Kidney epithelial cell (primary cell): Measurements from ENCODE around the gene ZNF697. TPM values are rescaled to one million over a fixed set of nuclear protein-coding genes. Genes with fewer than 3 reads are reported as not detected.
"Not testable (repeated sequence)": the region's sequence is repeated elsewhere in the genome, so short reads cannot be mapped to it uniquely, and the experiment has no call there.

ENCODE experiments used
- DNase-seq: peaks from one replicate; pipeline ENCODE4 v3.0.0-alpha.2; 2010; ENCODE audit warnings: low read depth
- H3K27me3 ChIP-seq: 2 replicates; pipeline ENCODE4 v1.6.0; 2011; ENCODE audit warnings: low read length; ENCODE audit not compliant: control insufficient read depth, insufficient read depth
- H3K36me3 ChIP-seq: 2 replicates; pipeline ENCODE4 v1.5.1; 2011; ENCODE audit warnings: low read length; ENCODE audit not compliant: control insufficient read depth, insufficient read depth
- H3K4me3 ChIP-seq: 2 replicates; pipeline ENCODE4 v1.5.1; 2011; ENCODE audit warnings: low read depth, mild to moderate bottlenecking, control low read depth, low read length
- CTCF ChIP-seq: IDR thresholded peaks from 2 replicates; pipeline ENCODE4 v1.5.1; 2011; ENCODE audit warnings: mild to moderate bottlenecking, moderate library complexity, low read length, control low read depth, inconsistent platforms; ENCODE audit not compliant: insufficient read depth, poor library complexity, severe bottlenecking
- total RNA-seq: library from RNA; depleted of rRNA; stranded (reverse); fragments of >200 nt; gene quantifications from 2 replicates; pipeline ENCODE4 v1.2.3, GENCODE V29; 2015

The ZNF697 gene
- total RNA-seq, 1 donor from 2014 or later, result 22.4 TPM

- H3K36me3 ChIP-seq, result no peaks in the 10 kb centered on the region
- TF ChIP-seq CTCF, result no peak
- no peaks in the 10 kb centered on the region for H3K27me3 ChIP-seq
- H3K4me3 ChIP-seq, result no peak overlapping the region
- no peak for DNase-seq
Observed at GRCh38 chr1:119595168-119595567, 52.9 kb downstream of the ZNF697 start.

DNA sequence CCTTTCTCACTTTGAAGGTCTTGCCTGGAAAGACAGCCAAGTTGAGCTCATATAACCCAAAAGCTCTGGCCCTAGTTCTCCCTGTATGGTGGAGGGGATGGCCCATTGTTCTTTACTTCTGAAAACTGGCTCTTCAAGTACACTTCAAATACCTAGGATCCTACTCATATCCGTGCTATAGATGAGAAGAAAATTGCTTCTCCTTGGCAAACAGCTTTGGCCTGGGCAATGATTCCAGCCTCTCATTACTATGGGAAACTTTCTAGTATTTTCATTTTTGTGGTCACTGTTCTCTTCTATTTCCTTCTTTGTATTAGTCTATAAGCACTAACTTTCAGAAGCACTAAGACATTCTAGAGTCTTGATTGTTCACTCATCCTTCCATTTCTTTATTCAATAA is 53.7 kb downstream of the ZNF697 start:
- no peaks in the 10 kb centered on the region for H3K27me3 ChIP-seq
- no peak for DNase-seq
- no peaks in the 10 kb centered on the region for H3K36me3 ChIP-seq
- TF ChIP-seq CTCF, result no peak
- no peak overlapping the region for H3K4me3 ChIP-seq

GRCh38 chr1:119593805-119594204 is 54.3 kb downstream of the ZNF697 start:
- DNase-seq, result no peak
- Histone ChIP-seq H3K36me3 (no peaks in the 10 kb centered on the region), H3K4me3 (no peak overlapping the region), H3K27me3 (no peaks in the 10 kb centered on the region)
- no peak for TF ChIP-seq CTCF

DNA sequence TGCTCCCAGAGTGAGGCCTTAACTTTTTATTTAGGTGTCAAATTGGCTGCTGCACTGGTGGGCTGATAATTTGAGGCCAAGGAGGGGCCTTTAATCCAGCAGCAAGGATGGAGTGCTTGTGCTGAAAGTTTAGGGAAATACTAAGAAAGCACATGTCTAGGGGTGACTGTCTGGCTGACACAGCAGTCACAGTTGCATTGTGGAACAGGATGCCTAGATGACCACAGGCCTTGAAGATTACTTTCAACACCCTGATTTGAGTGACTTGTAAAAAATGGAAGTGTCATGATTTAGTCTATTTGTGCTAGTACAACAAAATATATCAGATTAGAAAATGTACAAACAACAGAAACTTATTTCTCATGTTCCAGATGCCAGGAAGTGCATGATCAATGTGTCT is 57.7 kb downstream of the ZNF697 start:
- H3K4me3 ChIP-seq, result no peak overlapping the region
- H3K27me3 ChIP-seq, result no peaks in the 10 kb centered on the region
- no peaks in the 10 kb centered on the region for H3K36me3 ChIP-seq
- TF ChIP-seq CTCF, result no peak
- DNase-seq, result no peak

GRCh38 chr1:119588621-119589020 is 59.4 kb downstream of the ZNF697 start:
- Histone ChIP-seq H3K4me3 (no peak overlapping the region), H3K36me3 (no peaks in the 10 kb centered on the region), H3K27me3 (no peaks in the 10 kb centered on the region)
- TF ChIP-seq CTCF, result no peak
- DNase-seq, result no peak

DNA sequence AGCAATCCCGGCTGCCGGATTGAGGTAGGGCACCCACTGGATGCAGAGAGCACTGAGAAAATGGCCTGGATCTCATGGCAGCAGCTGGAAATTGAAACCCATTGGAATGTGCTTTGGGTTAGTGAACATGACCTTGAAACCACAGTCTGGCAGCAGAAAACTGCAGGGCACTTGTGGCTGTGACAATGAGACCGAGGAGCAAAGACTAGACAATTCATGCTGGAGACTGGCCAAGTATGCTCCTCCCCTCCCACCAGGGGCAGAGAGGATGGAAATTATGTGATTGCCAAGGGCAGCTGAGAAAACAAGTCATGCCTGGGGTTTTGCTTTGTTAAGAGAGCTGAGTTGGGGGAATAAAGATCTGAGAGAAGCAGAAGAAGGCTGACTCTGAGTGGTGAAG is 60.7 kb downstream of the ZNF697 start:
- peak; percentile 75 for DNase-seq
- no peak for TF ChIP-seq CTCF

GRCh38 chr1:119585801-119586200 is 62.3 kb downstream of the ZNF697 start:
- DNase-seq, H3K27me3 ChIP-seq, H3K36me3 ChIP-seq, H3K4me3 ChIP-seq: not testable (repeated sequence)

More for the DNA sequence above, 60.7 kb downstream of the ZNF697 start:
- H3K4me3 ChIP-seq, result no peak overlapping the region
- H3K36me3 ChIP-seq, result no peaks in the 10 kb centered on the region
- no peaks in the 10 kb centered on the region for H3K27me3 ChIP-seq
